Loucy (cell line): ENCODE data around the gene CTR9.

ENCODE experiments used
- EZH2phosphoT487 ChIP-seq: fragments of 200-600 bp; IDR thresholded peaks from 2 replicates; pipeline ENCODE4 v1.6.1; 2018; ENCODE audit warnings: antibody characterized with exemption, mild to moderate bottlenecking, moderate library complexity, borderline replicate concordance
- TF ChIP-seq, protein P1 (sequence below): fragments of 200-600 bp; sonication (generic); conservative IDR thresholded peaks from 2 replicates; pipeline ENCODE4 v1.5.1; 2014; ENCODE audit warnings: mild to moderate bottlenecking, antibody characterized with exemption, low read length

- no peak for TF ChIP-seq EZH2phosphoT487
- TF ChIP-seq, protein P1, sequence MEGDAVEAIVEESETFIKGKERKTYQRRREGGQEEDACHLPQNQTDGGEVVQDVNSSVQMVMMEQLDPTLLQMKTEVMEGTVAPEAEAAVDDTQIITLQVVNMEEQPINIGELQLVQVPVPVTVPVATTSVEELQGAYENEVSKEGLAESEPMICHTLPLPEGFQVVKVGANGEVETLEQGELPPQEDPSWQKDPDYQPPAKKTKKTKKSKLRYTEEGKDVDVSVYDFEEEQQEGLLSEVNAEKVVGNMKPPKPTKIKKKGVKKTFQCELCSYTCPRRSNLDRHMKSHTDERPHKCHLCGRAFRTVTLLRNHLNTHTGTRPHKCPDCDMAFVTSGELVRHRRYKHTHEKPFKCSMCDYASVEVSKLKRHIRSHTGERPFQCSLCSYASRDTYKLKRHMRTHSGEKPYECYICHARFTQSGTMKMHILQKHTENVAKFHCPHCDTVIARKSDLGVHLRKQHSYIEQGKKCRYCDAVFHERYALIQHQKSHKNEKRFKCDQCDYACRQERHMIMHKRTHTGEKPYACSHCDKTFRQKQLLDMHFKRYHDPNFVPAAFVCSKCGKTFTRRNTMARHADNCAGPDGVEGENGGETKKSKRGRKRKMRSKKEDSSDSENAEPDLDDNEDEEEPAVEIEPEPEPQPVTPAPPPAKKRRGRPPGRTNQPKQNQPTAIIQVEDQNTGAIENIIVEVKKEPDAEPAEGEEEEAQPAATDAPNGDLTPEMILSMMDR, result no peak
Observed at GRCh38 chr11:10762185-10762584, 11.1 kb downstream of the CTR9 start.
